DOHH2 (cell line): ENCODE results near the gene OOSP2.

ENCODE experiments used
- H3F3A ChIP-seq: fragments of 200-600 bp; sonication (generic), shearing (Covaris generic); 2 replicates; pipeline ENCODE4 v1.6.0; 2016; ENCODE audit warnings: antibody characterized with exemption, mild to moderate bottlenecking; ENCODE audit not compliant: control insufficient read depth, insufficient read depth
- H3K27ac ChIP-seq: fragments of 200-600 bp; sonication (generic); 2 replicates; pipeline ENCODE4 v1.5.1; 2014; ENCODE audit warnings: low read depth, mild to moderate bottlenecking, low read length, moderate library complexity
- H3K27me3 ChIP-seq: fragments of 200-600 bp; sonication (generic); 2 replicates; pipeline ENCODE4 v1.6.1; 2014; ENCODE audit warnings: mild to moderate bottlenecking, low read length, mixed read lengths; ENCODE audit not compliant: control insufficient read depth
- H3K36me3 ChIP-seq: fragments of 200-600 bp; sonication (generic); 2 replicates; pipeline ENCODE4 v1.6.1; 2014; ENCODE audit warnings: mild to moderate bottlenecking, low read length, moderate library complexity, mixed read lengths; ENCODE audit not compliant: control insufficient read depth
- H3K4me1 ChIP-seq: fragments of 200-600 bp; sonication (generic); 2 replicates; pipeline ENCODE4 v1.6.1; 2014; ENCODE audit warnings: mild to moderate bottlenecking, low read length, mixed read lengths; ENCODE audit not compliant: control insufficient read depth
- H3K4me2 ChIP-seq: fragments of 200-600 bp; sonication (generic); 2 replicates; pipeline ENCODE4 v1.6.0; 2014; ENCODE audit warnings: mild to moderate bottlenecking, low read length, moderate library complexity
- H3K4me3 ChIP-seq: fragments of 200-600 bp; sonication (generic); 2 replicates; pipeline ENCODE4 v1.5.1; 2014; ENCODE audit warnings: mild to moderate bottlenecking, low read length, mixed read lengths
- H3K79me2 ChIP-seq: fragments of 200-600 bp; sonication (generic); 2 replicates; pipeline ENCODE4 v1.6.1; 2014; ENCODE audit warnings: mild to moderate bottlenecking, low read length, mixed read lengths; ENCODE audit not compliant: control insufficient read depth
- H3K9me2 ChIP-seq: fragments of 200-600 bp; sonication (generic); replicated peaks from 2 replicates; pipeline ENCODE4 v1.6.1; 2014; ENCODE audit warnings: mild to moderate bottlenecking, low read length, mixed read lengths; ENCODE audit not compliant: control insufficient read depth
- H3K9me3 ChIP-seq: fragments of 200-600 bp; sonication (generic); 2 replicates; pipeline ENCODE4 v1.6.1; 2014; ENCODE audit warnings: antibody characterized with exemption, low read length, mixed read lengths; ENCODE audit not compliant: control insufficient read depth, insufficient read depth
- H4K20me1 ChIP-seq: fragments of 200-600 bp; sonication (generic); 2 replicates; pipeline ENCODE4 v1.6.0; 2014; ENCODE audit warnings: low read depth, mild to moderate bottlenecking, antibody characterized with exemption, low read length, moderate library complexity; ENCODE audit not compliant: control insufficient read depth, insufficient read depth
- CTCF ChIP-seq: fragments of 200-600 bp; sonication (generic); IDR thresholded peaks from one replicate; pipeline ENCODE4 v1.5.1; 2014; ENCODE audit warnings: antibody characterized with exemption, mild to moderate bottlenecking, low read depth, low read length; ENCODE audit not compliant: poor library complexity, severe bottlenecking
- EZH2phosphoT487 ChIP-seq: fragments of 200-600 bp; sonication (generic); IDR thresholded peaks from 2 replicates; pipeline ENCODE4 v1.6.1; 2017; ENCODE audit warnings: borderline replicate concordance, mild to moderate bottlenecking, antibody characterized with exemption, low read length, moderate library complexity, mixed read lengths

The OOSP2 gene

GRCh38 chr11:60097189-60097588 is 57.0 kb downstream of the OOSP2 start:
- TF ChIP-seq CTCF (no peak), EZH2phosphoT487 (no peak)
- Histone ChIP-seq H3K4me3 (no peak overlapping the region), H3K9me3 (no peaks in the 10 kb centered on the region), H3K4me2 (no peak overlapping the region), H4K20me1 (no peaks in the 10 kb centered on the region), H3K27me3 (no peaks in the 10 kb centered on the region), H3K4me1 (peaks cover 8% of the 10 kb centered on the region), H3K79me2 (no peaks in the 10 kb centered on the region), H3F3A (no peaks in the 10 kb centered on the region), H3K9me2 (no peaks in the 10 kb centered on the region), H3K36me3 (no peaks in the 10 kb centered on the region), H3K27ac (no peak overlapping the region)
